HepG2 (cell line): Measurements from ENCODE around the gene CLEC2B. TPM values are rescaled to one million over a fixed set of nuclear protein-coding genes. Genes with fewer than 3 reads are reported as not detected.

Experiments
- ATAC-seq: fragments of 200-7000 bp; cut with Tn5 transposase; 3 replicates; pipeline ENCODE4 v1.9.1; 2020; ENCODE audit warnings: mild to moderate bottlenecking, moderate library complexity
- BruUV-seq: library from RNA; stranded (reverse); fragments of 400-500 nt; replicated peaks from 2 replicates; lab custom pipeline; 2021; lab: Mats Ljungman, UMichigan
- CTCF ChIA-PET: fragments of 300-600 bp; formaldehyde crosslinking; extraction: SDS; loops from one replicate; lab custom pipeline; 2021; ENCODE audit warnings: low total read pairs, inconsistent platforms, low intra/inter-chr PET ratio; lab: Yijun Ruan, JAX
- POLR2A ChIA-PET: fragments of 350-600 bp; sonication (Branson Sonifier 250); formaldehyde crosslinking; loops from one replicate; lab custom pipeline; 2020; ENCODE audit warnings: antibody characterized with exemption, inconsistent platforms; lab: Yijun Ruan, JAX
- DNase-seq: peaks from one replicate; pipeline ENCODE4 v3.0.0-alpha.2; 2015; ENCODE audit warnings: low spot score
- FAIRE-seq: peaks from 3 replicates; lab custom pipeline; 2011; peaks lifted over from hg19 to GRCh38; lab: Jason Lieb, UNC
- H2AFZ ChIP-seq: one replicate; pipeline ENCODE4 v1.6.1; 2011; ENCODE audit warnings: low read length, inconsistent platforms
- H3K27ac ChIP-seq: fragments of 300-600 bp; 3 replicates; pipeline ENCODE4 v1.8.0; 2011; ENCODE audit warnings: mixed run types, mild to moderate bottlenecking, mixed read lengths, low read length, inconsistent platforms; ENCODE audit not compliant: insufficient read depth; ENCODE audit errors: extremely low read length
- H3K27me3 ChIP-seq, 2 experiments: fragments of 200-600 bp in 1 of 2; 2 replicates in 1 of 2; 3 replicates in 1 of 2; pipeline versions ENCODE4 v1.6.0 to v1.8.0; 2011; ENCODE audit warnings: low read length in 2 of 2, mild to moderate bottlenecking in 2 of 2, moderate library complexity in 2 of 2, inconsistent platforms in 1 of 2; ENCODE audit not compliant: insufficient read depth in 2 of 2, control insufficient read depth in 1 of 2
- H3K36me3 ChIP-seq, 2 experiments: fragments of 200-600 bp in 1 of 2; replicated peaks in 1 of 2; 2 replicates in 1 of 2; 3 replicates in 1 of 2; pipeline versions ENCODE4 v1.5.1 to v1.8.0; 2011; ENCODE audit warnings: low read length in 2 of 2, inconsistent platforms in 1 of 2; ENCODE audit not compliant: insufficient read depth in 2 of 2, control insufficient read depth in 1 of 2
- H3K4me1 ChIP-seq: 2 replicates; pipeline ENCODE4 v1.5.1; 2012; ENCODE audit warnings: low read length, inconsistent platforms; ENCODE audit not compliant: insufficient read depth
- H3K4me2 ChIP-seq: 2 replicates; pipeline ENCODE4 v1.6.0; 2011; ENCODE audit warnings: low read depth, low read length, inconsistent platforms
- H3K4me3 ChIP-seq, 3 experiments: fragments of 200-600 bp in 1 of 3; sonication (generic), shearing (Covaris generic) in 1 of 3; replicated peaks in 1 of 3; 2 replicates each; pipeline ENCODE4 v1.5.1; 2011 to 2016; ENCODE audit warnings: low read length in 3 of 3, inconsistent platforms in 2 of 3, low read depth in 2 of 3, mild to moderate bottlenecking in 2 of 3, control low read depth in 1 of 3, mixed read lengths in 1 of 3; ENCODE audit not compliant: insufficient read depth in 1 of 3
- H3K79me2 ChIP-seq: one replicate; pipeline ENCODE4 v1.6.1; 2011; ENCODE audit warnings: low read length, inconsistent platforms; ENCODE audit not compliant: insufficient read depth
- H3K9ac ChIP-seq: 2 replicates; pipeline ENCODE4 v1.6.0; 2011; ENCODE audit warnings: mild to moderate bottlenecking, low read depth, low read length, inconsistent platforms; ENCODE audit not compliant: insufficient read depth
- H3K9me3 ChIP-seq: 2 replicates; pipeline ENCODE4 v1.5.1; 2012; ENCODE audit warnings: mild to moderate bottlenecking, low read length
- H4K20me1 ChIP-seq: 2 replicates; pipeline ENCODE4 v1.6.0; 2011; ENCODE audit warnings: inconsistent platforms, mild to moderate bottlenecking, low read length, moderate library complexity; ENCODE audit not compliant: insufficient read depth
- FOXJ3 ChIP-seq: sonication (generic); formaldehyde crosslinking; IDR thresholded peaks from 2 replicates; pipeline ENCODE4 v1.4.0; 2020; ENCODE audit warnings: missing genetic modification reagents, mild to moderate bottlenecking, borderline replicate concordance
- MAF1 ChIP-seq: sonication (generic); formaldehyde crosslinking; IDR thresholded peaks from 2 replicates; pipeline ENCODE4 v1.5.0; 2020; ENCODE audit warnings: missing genetic modification reagents, borderline replicate concordance
- MEIS1 ChIP-seq: sonication (generic); formaldehyde crosslinking; IDR thresholded peaks from 2 replicates; pipeline ENCODE4 v1.9.0; 2021; ENCODE audit warnings: mild to moderate bottlenecking, missing genetic modification reagents, moderate library complexity, borderline replicate concordance
- MTA3 ChIP-seq: sonication (generic); formaldehyde crosslinking; IDR thresholded peaks from 2 replicates; pipeline ENCODE4 v1.4.0; 2020; ENCODE audit warnings: missing genetic modification reagents
- RBM39 ChIP-seq: fragments of 200-400 bp; formaldehyde crosslinking; IDR thresholded peaks from one replicate; pipeline ENCODE4 v1.6.1; 2018; ENCODE audit warnings: antibody characterized with exemption, mild to moderate bottlenecking, low read depth, low read length; ENCODE audit not compliant: poor library complexity, severe bottlenecking
- RCOR2 ChIP-seq: IDR thresholded peaks from 2 replicates; pipeline ENCODE4 v1.6.1; 2016; ENCODE audit warnings: missing biosample characterization, missing genetic modification reagents
- SRSF4 ChIP-seq: fragments of 200-400 bp; formaldehyde crosslinking; IDR thresholded peaks from one replicate; pipeline ENCODE4 v1.6.1; 2018; ENCODE audit warnings: mild to moderate bottlenecking, low read depth, low read length, moderate library complexity; ENCODE audit not compliant: poor library complexity, severe bottlenecking
- TEAD2 ChIP-seq: sonication (generic); formaldehyde crosslinking; IDR thresholded peaks from 2 replicates; pipeline ENCODE4 v1.9.0; 2021; ENCODE audit warnings: missing genetic modification reagents
- TOE1 ChIP-seq: sonication (generic); formaldehyde crosslinking; IDR thresholded peaks from 2 replicates; pipeline ENCODE4 v1.4.0; 2020; ENCODE audit warnings: mild to moderate bottlenecking, missing genetic modification reagents
- XRCC5 ChIP-seq: fragments of 200-400 bp; formaldehyde crosslinking; optimal IDR thresholded peaks from 2 replicates; pipeline ENCODE3; 2017; ENCODE audit warnings: mild to moderate bottlenecking, low read length
- ZFP36L2 ChIP-seq: sonication (generic); formaldehyde crosslinking; IDR thresholded peaks from 2 replicates; pipeline ENCODE4 v1.4.0; 2020; ENCODE audit warnings: missing genetic modification reagents
- ZNF225 ChIP-seq: sonication (generic); formaldehyde crosslinking; IDR thresholded peaks from 2 replicates; pipeline ENCODE4 v1.4.0; 2020; ENCODE audit warnings: mild to moderate bottlenecking, missing genetic modification reagents
- WGBS: methylation state at CpG from one replicate; pipeline ENCODE4 v1.1.6; 2017; ENCODE audit warnings: low lambda C conversion rate; 5-methylcytosine and 5-hydroxymethylcytosine counted together
- in situ Hi-C: cut with HindIII; loops from 2 replicates; pipeline ENCODE4 v1.10.0; 2017; ENCODE audit warnings: low pct_unique_long_range_greater_than_20kb; ENCODE audit not compliant: extremely low pct_ligation_motif_present
- intact Hi-C: fragments of 100-400 bp; cut with micrococcal nuclease; formaldehyde crosslinking; loops from one replicate; pipeline ENCODE4 v1.10.0; 2022; ENCODE audit not compliant: unreplicated experiment
- polyA plus RNA-seq, 8 experiments: library from polyadenylated mRNA; depleted of rRNA in 3 of 8; stranded (reverse) in 7 of 8; unstranded in 1 of 8; fragments of >200 nt; fragmentation: Illumina TruSeq in 4 of 8; extraction: Trizol in 4 of 8; gene quantifications; 2 replicates each; pipeline versions ENCODE4 v1.2.1 to v1.2.3, GENCODE V29; 2011 to 2016; ENCODE audit warnings: low read depth in 4 of 8, missing spikeins in 1 of 8, mixed read lengths in 1 of 8; ENCODE audit not compliant: insufficient read depth in 1 of 8
- total RNA-seq, 5 experiments: library from RNA; depleted of rRNA; stranded (reverse); fragments of >200 nt; fragmentation: Illumina TruSeq; extraction: Trizol; gene quantifications; 2 replicates each; pipeline ENCODE4 v1.2.3, GENCODE V29; 2016; ENCODE audit warnings: low read depth in 1 of 5
- TF ChIP-seq, protein P1 (sequence below): sonication (generic); formaldehyde crosslinking; IDR thresholded peaks from 2 replicates; pipeline ENCODE4 v1.4.0; 2020; ENCODE audit warnings: mild to moderate bottlenecking, missing genetic modification reagents
- TF ChIP-seq, protein P2 (sequence below): sonication (generic); formaldehyde crosslinking; IDR thresholded peaks from 2 replicates; pipeline ENCODE4 v1.4.0; 2020; ENCODE audit warnings: mild to moderate bottlenecking, missing genetic modification reagents

The CLEC2B gene
- total and polyA plus RNA-seq, 2 of the 13 experiments (the other 11 are each of a cell fraction or from before 2014, with no cell fraction given), result not detected

DNA sequence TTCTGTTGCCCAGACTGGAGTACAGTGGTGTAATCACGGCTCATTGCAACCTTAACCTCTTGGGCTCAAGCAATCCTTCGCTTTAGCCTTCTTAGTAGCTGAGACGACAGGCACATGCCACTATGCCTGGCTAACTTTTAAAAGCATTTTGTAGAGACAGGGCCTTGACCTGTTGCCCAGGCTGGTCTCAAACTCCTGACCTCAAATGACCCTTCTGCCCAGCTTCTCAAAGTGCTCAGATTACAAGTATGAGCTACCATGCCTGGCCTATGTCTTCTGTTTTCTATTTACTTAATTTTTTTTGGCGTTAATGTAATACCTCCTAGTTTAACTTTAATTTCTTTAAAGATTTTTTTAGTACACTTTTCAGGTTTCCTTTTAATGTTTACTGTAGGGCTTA is 62.4 kb downstream of the CLEC2B start:
- FAIRE-seq, result no peak
- WGBS, result 39% methylated on average over 4 of the region's 4 CpGs
- no TSS peak for BruUV-seq
- Histone ChIP-seq H3K9me3 (no peaks in the 10 kb centered on the region), H3K27me3 (peaks cover 0 to 14% of the 10 kb centered on the region in 2 experiments; a peak in 2 of 5 replicates), H2AFZ (no peak overlapping the region), H3K4me3 (no peak overlapping the region), H4K20me1 (no peaks in the 10 kb centered on the region), H3K4me1 (no peaks in the 10 kb centered on the region), H3K27ac (no peak overlapping the region), H3K79me2 (no peaks in the 10 kb centered on the region), H3K36me3 (no peaks in the 10 kb centered on the region), H3K9ac (no peak overlapping the region), H3K4me2 (no peak overlapping the region)
- no peak for DNase-seq
- no peak for TF ChIP-seq ZNF225 (CRISPR knock-in tag)
- TF ChIP-seq RCOR2 (CRISPR knock-in tag), result no peak
- no peak for TF ChIP-seq SRSF4
- TF ChIP-seq RBM39, result no peak
- no peak for TF ChIP-seq TOE1 (CRISPR knock-in tag)
- TF ChIP-seq ZFP36L2 (CRISPR knock-in tag), result no peak
- no peak for TF ChIP-seq XRCC5
- intact Hi-C loops (no loop called here), in situ Hi-C loops (no loop called here)
- ATAC-seq, result no peak
- CTCF ChIA-PET, result no interaction called here
- POLR2A ChIA-PET, result no interaction called here

DNA sequence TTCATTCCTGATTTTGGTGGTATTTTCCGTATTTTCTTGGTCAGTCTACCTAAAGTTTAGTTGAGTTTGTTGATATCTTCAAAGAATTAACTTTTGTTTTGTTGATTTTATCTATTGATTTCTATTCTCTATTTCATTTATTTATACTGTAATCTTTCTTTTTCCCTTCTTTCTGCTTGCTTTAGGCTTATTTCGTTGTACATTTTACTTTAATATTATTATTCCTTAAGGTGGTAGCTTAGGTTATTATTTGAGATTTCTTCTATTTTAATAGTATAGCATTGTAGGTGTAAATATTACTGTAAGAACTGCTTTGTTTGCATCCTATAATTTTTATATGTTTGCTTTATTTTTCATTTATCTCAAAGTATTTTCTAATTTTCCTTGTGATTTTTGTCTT is 63.3 kb downstream of the CLEC2B start:
- FAIRE-seq (no peak), ATAC-seq (no peak), DNase-seq (no peak)
- H3K36me3 ChIP-seq, result no peaks in the 10 kb centered on the region
- no peaks in the 10 kb centered on the region for H3K9me3 ChIP-seq
- 3% methylated on average over 2 of the region's 2 CpGs for WGBS
- H3K4me2 ChIP-seq, result no peak overlapping the region
- H3K27ac ChIP-seq, result no peak overlapping the region
- intact Hi-C loops (no loop called here), in situ Hi-C loops (no loop called here)
- H3K79me2 ChIP-seq, result no peaks in the 10 kb centered on the region
- H3K9ac ChIP-seq, result no peak overlapping the region
- POLR2A ChIA-PET, result no interaction called here
- CTCF ChIA-PET, result no interaction called here
- no TSS peak for BruUV-seq
- H4K20me1 ChIP-seq, result no peaks in the 10 kb centered on the region
- H3K4me1 ChIP-seq, result no peaks in the 10 kb centered on the region
- H2AFZ ChIP-seq, result no peak overlapping the region
- 0 out of 5 replicates have a peak, but pooled peaks cover 0 to 5% of the 10 kb centered on the region in 2 experiments for H3K27me3 ChIP-seq
- no peak overlapping the region for H3K4me3 ChIP-seq
- no peak for TF ChIP-seq MTA3 (CRISPR knock-in tag)
- no peak for TF ChIP-seq MEIS1
- TF ChIP-seq, protein P1, sequence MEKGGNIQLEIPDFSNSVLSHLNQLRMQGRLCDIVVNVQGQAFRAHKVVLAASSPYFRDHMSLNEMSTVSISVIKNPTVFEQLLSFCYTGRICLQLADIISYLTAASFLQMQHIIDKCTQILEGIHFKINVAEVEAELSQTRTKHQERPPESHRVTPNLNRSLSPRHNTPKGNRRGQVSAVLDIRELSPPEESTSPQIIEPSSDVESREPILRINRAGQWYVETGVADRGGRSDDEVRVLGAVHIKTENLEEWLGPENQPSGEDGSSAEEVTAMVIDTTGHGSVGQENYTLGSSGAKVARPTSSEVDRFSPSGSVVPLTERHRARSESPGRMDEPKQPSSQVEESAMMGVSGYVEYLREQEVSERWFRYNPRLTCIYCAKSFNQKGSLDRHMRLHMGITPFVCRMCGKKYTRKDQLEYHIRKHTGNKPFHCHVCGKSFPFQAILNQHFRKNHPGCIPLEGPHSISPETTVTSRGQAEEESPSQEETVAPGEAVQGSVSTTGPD (CRISPR knock-in tag), result no peak
- TF ChIP-seq, protein P2, sequence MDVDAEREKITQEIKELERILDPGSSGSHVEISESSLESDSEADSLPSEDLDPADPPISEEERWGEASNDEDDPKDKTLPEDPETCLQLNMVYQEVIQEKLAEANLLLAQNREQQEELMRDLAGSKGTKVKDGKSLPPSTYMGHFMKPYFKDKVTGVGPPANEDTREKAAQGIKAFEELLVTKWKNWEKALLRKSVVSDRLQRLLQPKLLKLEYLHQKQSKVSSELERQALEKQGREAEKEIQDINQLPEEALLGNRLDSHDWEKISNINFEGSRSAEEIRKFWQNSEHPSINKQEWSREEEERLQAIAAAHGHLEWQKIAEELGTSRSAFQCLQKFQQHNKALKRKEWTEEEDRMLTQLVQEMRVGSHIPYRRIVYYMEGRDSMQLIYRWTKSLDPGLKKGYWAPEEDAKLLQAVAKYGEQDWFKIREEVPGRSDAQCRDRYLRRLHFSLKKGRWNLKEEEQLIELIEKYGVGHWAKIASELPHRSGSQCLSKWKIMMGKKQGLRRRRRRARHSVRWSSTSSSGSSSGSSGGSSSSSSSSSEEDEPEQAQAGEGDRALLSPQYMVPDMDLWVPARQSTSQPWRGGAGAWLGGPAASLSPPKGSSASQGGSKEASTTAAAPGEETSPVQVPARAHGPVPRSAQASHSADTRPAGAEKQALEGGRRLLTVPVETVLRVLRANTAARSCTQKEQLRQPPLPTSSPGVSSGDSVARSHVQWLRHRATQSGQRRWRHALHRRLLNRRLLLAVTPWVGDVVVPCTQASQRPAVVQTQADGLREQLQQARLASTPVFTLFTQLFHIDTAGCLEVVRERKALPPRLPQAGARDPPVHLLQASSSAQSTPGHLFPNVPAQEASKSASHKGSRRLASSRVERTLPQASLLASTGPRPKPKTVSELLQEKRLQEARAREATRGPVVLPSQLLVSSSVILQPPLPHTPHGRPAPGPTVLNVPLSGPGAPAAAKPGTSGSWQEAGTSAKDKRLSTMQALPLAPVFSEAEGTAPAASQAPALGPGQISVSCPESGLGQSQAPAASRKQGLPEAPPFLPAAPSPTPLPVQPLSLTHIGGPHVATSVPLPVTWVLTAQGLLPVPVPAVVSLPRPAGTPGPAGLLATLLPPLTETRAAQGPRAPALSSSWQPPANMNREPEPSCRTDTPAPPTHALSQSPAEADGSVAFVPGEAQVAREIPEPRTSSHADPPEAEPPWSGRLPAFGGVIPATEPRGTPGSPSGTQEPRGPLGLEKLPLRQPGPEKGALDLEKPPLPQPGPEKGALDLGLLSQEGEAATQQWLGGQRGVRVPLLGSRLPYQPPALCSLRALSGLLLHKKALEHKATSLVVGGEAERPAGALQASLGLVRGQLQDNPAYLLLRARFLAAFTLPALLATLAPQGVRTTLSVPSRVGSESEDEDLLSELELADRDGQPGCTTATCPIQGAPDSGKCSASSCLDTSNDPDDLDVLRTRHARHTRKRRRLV (CRISPR knock-in tag), result no peak
- no peak for TF ChIP-seq FOXJ3
- TF ChIP-seq MAF1 (CRISPR knock-in tag), result no peak
- no peak for TF ChIP-seq TEAD2 (CRISPR knock-in tag)
